ENCODE measurements around the gene HNRNPA2B1.

The HNRNPA2B1 gene

DNA sequence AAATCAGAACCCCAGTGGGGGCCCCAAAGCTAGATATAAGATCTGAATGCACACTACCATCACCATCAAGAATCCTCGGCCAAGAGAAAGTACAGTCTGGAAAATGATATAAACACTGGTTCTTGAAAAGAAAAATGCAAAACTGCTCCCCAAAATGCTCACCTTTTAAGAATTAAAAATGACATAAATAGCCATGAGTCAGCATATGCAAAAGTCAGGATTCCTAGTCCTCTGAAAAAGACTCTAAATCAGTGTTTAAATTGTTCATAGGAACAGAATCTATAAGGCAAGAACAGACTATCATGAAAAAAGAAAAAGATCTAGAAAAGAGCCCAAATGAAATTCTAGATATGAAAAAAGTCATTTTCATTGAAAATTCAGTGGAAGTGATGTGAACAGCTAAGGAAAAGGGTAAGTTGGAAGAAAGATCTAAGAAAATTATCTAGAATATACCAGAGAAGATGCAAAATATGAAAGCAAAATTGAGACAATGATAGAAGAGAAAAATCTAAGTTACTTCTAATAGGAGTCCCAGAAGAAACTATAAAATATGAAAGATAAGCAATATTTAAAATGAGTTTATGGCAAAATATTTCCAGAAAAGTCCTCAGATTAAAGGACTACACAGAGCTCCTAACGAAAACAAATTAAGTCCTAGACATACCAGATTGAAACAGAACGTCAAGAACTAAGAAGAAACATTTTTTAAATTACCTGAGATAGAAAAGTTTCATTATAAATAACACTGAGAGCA lies 18.9 kb downstream of the HNRNPA2B1 start:
- no peak for ATAC-seq
- no peak for TF ChIP-seq ISL1 (CRISPR knock-in tag; IDR thresholded peaks at IDR 0.05)
- no peak for TF ChIP-seq TOX (CRISPR knock-in tag; IDR thresholded peaks at IDR 0.05; ENCODE audit: borderline replicate concordance)
- no peak for TF ChIP-seq SNAI2 (CRISPR knock-in tag; IDR thresholded peaks at IDR 0.05)
- no peak for TF ChIP-seq RARB (CRISPR knock-in tag; IDR thresholded peaks at IDR 0.05)
- no peak for TF ChIP-seq ZNF565 (CRISPR knock-in tag; conservative IDR thresholded peaks at IDR 0.05; ENCODE audit: low read depth)
- no peak for TF ChIP-seq OSR1 (CRISPR knock-in tag; IDR thresholded peaks at IDR 0.05)
- TF ChIP-seq CSRNP3 (CRISPR knock-in tag; IDR thresholded peaks at IDR 0.05): no peak
- no peak for TF ChIP-seq ZC3H10 (CRISPR knock-in tag; IDR thresholded peaks at IDR 0.05)
- TF ChIP-seq ZNF70 (CRISPR knock-in tag; IDR thresholded peaks at IDR 0.05): no peak
- no peak for TF ChIP-seq ZFP30 (CRISPR knock-in tag; IDR thresholded peaks at IDR 0.05)
- no peak for TF ChIP-seq CSDC2 (CRISPR knock-in tag; IDR thresholded peaks at IDR 0.05)

GRCh38 chr7:26180792-26181198 lies 19.8 kb downstream of the HNRNPA2B1 start:
- TF ChIP-seq, protein P1, sequence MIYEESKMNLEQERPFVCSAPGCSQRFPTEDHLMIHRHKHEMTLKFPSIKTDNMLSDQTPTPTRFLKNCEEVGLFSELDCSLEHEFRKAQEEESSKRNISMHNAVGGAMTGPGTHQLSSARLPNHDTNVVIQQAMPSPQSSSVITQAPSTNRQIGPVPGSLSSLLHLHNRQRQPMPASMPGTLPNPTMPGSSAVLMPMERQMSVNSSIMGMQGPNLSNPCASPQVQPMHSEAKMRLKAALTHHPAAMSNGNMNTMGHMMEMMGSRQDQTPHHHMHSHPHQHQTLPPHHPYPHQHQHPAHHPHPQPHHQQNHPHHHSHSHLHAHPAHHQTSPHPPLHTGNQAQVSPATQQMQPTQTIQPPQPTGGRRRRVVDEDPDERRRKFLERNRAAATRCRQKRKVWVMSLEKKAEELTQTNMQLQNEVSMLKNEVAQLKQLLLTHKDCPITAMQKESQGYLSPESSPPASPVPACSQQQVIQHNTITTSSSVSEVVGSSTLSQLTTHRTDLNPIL (CRISPR knock-in tag; IDR thresholded peaks at IDR 0.05; ENCODE audit: low read depth): no peak
- TF ChIP-seq ZFP30 (CRISPR knock-in tag; IDR thresholded peaks at IDR 0.05) (no peak), BACH2 (CRISPR knock-in tag; IDR thresholded peaks at IDR 0.05; ENCODE audit: borderline replicate concordance) (no peak), PATZ1 (CRISPR knock-in tag; IDR thresholded peaks at IDR 0.05; ENCODE audit: borderline replicate concordance) (no peak), ESRRG (CRISPR knock-in tag; IDR thresholded peaks at IDR 0.05) (no peak), GLIS3 (CRISPR knock-in tag; IDR thresholded peaks at IDR 0.05) (no peak), PPARA (CRISPR knock-in tag; IDR thresholded peaks at IDR 0.05; ENCODE audit: borderline replicate concordance) (no peak), ZNF565 (CRISPR knock-in tag; conservative IDR thresholded peaks at IDR 0.05; ENCODE audit: low read depth) (no peak), TCF4 (CRISPR knock-in tag; IDR thresholded peaks at IDR 0.05; ENCODE audit: borderline replicate concordance) (no peak), RARB (CRISPR knock-in tag; IDR thresholded peaks at IDR 0.05) (no peak), ZFP3 (CRISPR knock-in tag; IDR thresholded peaks at IDR 0.05) (no peak), ISL1 (CRISPR knock-in tag; IDR thresholded peaks at IDR 0.05) (no peak)
- TF ChIP-seq, protein P2, sequence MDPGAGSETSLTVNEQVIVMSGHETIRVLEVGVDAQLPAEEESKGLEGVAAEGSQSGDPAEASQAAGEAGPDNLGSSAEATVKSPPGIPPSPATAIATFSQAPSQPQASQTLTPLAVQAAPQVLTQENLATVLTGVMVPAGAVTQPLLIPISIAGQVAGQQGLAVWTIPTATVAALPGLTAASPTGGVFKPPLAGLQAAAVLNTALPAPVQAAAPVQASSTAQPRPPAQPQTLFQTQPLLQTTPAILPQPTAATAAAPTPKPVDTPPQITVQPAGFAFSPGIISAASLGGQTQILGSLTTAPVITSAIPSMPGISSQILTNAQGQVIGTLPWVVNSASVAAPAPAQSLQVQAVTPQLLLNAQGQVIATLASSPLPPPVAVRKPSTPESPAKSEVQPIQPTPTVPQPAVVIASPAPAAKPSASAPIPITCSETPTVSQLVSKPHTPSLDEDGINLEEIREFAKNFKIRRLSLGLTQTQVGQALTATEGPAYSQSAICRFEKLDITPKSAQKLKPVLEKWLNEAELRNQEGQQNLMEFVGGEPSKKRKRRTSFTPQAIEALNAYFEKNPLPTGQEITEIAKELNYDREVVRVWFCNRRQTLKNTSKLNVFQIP (CRISPR knock-in tag; IDR thresholded peaks at IDR 0.05; ENCODE audit: borderline replicate concordance, low read depth): no peak
- TF ChIP-seq, protein P3, sequence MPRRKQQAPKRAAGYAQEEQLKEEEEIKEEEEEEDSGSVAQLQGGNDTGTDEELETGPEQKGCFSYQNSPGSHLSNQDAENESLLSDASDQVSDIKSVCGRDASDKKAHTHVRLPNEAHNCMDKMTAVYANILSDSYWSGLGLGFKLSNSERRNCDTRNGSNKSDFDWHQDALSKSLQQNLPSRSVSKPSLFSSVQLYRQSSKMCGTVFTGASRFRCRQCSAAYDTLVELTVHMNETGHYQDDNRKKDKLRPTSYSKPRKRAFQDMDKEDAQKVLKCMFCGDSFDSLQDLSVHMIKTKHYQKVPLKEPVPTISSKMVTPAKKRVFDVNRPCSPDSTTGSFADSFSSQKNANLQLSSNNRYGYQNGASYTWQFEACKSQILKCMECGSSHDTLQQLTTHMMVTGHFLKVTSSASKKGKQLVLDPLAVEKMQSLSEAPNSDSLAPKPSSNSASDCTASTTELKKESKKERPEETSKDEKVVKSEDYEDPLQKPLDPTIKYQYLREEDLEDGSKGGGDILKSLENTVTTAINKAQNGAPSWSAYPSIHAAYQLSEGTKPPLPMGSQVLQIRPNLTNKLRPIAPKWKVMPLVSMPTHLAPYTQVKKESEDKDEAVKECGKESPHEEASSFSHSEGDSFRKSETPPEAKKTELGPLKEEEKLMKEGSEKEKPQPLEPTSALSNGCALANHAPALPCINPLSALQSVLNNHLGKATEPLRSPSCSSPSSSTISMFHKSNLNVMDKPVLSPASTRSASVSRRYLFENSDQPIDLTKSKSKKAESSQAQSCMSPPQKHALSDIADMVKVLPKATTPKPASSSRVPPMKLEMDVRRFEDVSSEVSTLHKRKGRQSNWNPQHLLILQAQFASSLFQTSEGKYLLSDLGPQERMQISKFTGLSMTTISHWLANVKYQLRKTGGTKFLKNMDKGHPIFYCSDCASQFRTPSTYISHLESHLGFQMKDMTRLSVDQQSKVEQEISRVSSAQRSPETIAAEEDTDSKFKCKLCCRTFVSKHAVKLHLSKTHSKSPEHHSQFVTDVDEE (CRISPR knock-in tag; IDR thresholded peaks at IDR 0.05): no peak

More at GRCh38 chr7:26180792-26181198, 19.8 kb downstream of the HNRNPA2B1 start:
- no peak for ATAC-seq
